ENCODE measurements around the gene COA7.
"Not testable (repeated sequence)": the region's sequence is repeated elsewhere in the genome, so short reads cannot be mapped to it uniquely, and the experiment has no call there.

COA7 gene

DNA sequence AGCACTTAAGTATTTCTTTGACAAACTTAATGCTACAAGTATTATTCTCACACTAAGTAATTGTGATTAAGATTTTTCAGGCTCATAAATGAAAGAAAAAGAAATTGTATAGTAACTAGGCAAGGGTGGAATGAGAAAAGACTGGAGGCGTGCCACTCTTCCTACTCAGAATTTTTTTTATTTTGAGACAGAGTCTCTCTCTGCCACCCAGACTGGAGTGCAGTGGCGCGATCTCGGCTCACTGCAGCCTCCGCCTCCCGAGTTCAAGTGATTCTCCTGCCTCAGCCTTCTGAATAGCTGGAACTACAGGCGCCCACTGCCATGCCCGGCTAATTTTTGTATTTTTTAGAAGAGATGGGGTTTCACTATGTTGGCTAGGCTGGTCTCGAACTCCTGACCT is 37.2 kb upstream of the COA7 start:
- H3K9me3 ChIP-seq (ENCODE audit: control insufficient read depth, insufficient read depth, low read depth, low read length); H3K4me3 ChIP-seq (ENCODE audit: low read depth, low read length); H3K4me1 ChIP-seq (ENCODE audit: control insufficient read depth, insufficient read depth, low read length); H3K27ac ChIP-seq (ENCODE audit: extremely low read depth, low read depth, low read length); CTCF ChIA-PET; H3K36me3 ChIP-seq (ENCODE audit: control insufficient read depth in 2 of 2, insufficient read depth in 1 of 2, low read length in 2 of 2): not testable (repeated sequence)
- POLR2A ChIA-PET: interaction anchor here (0.8 kb wide), 1 partner anchor 9 kb away, joined by 3 read pairs; the partner anchor contains the start of gene ZYG11B

DNA sequence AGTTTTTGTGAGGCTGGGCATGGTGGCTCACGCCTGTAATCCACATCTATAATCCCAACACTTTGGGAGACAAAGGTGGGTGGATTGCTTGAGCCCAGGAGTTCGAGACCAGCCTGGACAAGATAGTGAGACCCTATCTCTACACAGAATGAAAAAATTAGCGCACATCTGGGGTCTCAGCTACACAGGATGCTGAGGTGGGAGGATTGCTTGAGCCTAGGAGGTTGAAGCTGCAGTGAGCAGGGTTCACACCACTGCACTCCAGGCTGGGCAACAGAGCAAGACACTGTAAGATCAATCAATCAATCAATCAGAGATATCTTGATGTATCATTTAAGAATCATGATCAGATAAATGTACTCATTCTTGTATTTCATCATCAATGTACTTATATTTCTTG is 35.2 kb upstream of the COA7 start:
- ChIA-PET POLR2A (no interaction called here), CTCF (interaction anchor here (0.6 to 0.9 kb wide), 2 partner anchors 21 to 93 kb away, joined by 3 read pairs; no protein-coding TSS in a partner anchor)
- H3K4me3 ChIP-seq (ENCODE audit: low read depth, low read length): no peak overlapping the region
- peaks cover 3% of the 10 kb centered on the region; the same call in 1 of the 2 replicates for H3K4me1 ChIP-seq (ENCODE audit: control insufficient read depth, insufficient read depth, low read length)
- TF ChIP-seq ZNF624 (tag by site-specific recombination; IDR thresholded peaks at IDR 0.05) (no peak), SP3 (tag by site-specific recombination; IDR thresholded peaks at IDR 0.05) (no peak), YY2 (tag by site-specific recombination; IDR thresholded peaks at IDR 0.05) (no peak), ZNF473 (tag by site-specific recombination; IDR thresholded peaks at IDR 0.05) (no peak), ZNF121 (tag by site-specific recombination; IDR thresholded peaks at IDR 0.05) (peak; percentile 83)
- H3K9me3 ChIP-seq (ENCODE audit: control insufficient read depth, insufficient read depth, low read depth, low read length): no peaks in the 10 kb centered on the region
- no peak overlapping the region for H3K27ac ChIP-seq (ENCODE audit: extremely low read depth, low read depth, low read length)
- H3K36me3 ChIP-seq (ENCODE audit: control insufficient read depth in 2 of 2, insufficient read depth in 1 of 2, low read length in 2 of 2): no peaks in the 10 kb centered on the region

DNA sequence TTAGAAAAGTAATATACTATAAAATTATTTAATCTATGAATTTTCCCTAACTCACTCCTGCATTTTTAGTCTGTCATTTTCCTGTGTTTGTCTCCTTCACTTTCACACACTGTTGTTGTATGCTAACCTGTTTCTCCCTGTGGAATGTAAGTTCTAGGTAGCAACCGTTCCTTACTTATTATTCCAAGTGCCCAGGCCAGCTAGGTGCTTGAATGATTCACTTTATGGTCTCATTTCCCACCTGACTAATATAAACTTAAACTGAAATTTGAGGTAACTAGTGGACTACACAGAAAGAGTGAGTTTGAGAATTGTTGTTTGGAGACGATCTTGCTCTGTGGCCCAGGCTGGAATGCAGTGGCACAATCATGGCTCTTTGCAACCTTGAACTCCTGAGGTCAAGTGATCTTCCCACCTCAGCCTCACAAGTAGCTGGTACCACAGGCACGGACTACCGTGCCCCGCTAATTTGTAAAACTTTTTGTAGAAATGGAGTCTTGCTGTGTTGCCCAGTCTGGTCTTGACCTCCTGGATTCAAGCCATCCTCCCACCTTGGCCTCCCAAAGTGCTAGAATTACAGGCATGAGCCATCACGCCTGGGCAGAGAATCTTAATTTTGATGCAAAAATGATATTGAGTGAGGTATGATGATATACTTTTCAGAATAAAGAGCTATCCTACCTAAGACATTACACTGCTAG is 30.0 kb upstream of the COA7 start:
- CTCF ChIA-PET: interaction anchor here (0.5 to 1.6 kb wide), 4 partner anchors 11 to 120 kb away, joined by 3 to 5 read pairs (median 4); no protein-coding TSS in a partner anchor

DNA sequence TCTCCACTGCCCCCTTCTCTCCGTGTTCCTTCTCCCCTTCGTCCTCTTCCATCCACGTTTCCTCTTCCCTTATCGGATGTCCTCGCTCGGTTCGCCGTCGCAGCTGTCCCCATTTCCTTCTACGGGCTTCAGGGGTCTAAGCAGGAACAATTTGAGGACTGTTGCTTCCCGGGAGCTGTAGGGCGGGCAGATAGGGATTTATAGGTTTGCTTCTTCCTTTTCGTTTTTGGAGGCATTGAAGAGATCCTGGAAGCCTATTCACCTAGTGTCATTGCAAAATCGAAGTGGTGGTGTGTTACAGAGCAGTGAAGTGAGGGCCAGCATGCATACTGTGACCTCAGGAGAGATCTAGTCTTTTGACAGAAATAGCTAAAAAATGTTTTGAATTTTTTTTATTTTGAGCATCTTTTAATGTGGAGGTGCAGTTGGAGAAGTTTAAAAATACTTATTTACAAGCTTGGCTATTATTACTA is 29.0 kb upstream of the COA7 start:
- POLR2A ChIA-PET: interaction anchor here (0.7 kb wide), 1 partner anchor 65 kb away, joined by 3 read pairs; no protein-coding TSS in a partner anchor
- TF ChIP-seq ZNF366 (tag by site-specific recombination; conservative IDR thresholded peaks at IDR 0.05): peak; percentile 39; the same call in 1 of the 2 replicates
- 0 out of 2 replicates have a peak, but pooled peaks have one; percentile 6 for TF ChIP-seq SP7 (tag by site-specific recombination; IDR thresholded peaks at IDR 0.05)
- TF ChIP-seq GLI4 (tag by site-specific recombination; IDR thresholded peaks at IDR 0.05): 0 out of 2 replicates have a peak, but pooled peaks have one; percentile 3
- TF ChIP-seq ZNF335 (tag by site-specific recombination; conservative IDR thresholded peaks at IDR 0.05): peak; percentile 60; the same call in 1 of the 2 replicates
- TF ChIP-seq, protein P1, sequence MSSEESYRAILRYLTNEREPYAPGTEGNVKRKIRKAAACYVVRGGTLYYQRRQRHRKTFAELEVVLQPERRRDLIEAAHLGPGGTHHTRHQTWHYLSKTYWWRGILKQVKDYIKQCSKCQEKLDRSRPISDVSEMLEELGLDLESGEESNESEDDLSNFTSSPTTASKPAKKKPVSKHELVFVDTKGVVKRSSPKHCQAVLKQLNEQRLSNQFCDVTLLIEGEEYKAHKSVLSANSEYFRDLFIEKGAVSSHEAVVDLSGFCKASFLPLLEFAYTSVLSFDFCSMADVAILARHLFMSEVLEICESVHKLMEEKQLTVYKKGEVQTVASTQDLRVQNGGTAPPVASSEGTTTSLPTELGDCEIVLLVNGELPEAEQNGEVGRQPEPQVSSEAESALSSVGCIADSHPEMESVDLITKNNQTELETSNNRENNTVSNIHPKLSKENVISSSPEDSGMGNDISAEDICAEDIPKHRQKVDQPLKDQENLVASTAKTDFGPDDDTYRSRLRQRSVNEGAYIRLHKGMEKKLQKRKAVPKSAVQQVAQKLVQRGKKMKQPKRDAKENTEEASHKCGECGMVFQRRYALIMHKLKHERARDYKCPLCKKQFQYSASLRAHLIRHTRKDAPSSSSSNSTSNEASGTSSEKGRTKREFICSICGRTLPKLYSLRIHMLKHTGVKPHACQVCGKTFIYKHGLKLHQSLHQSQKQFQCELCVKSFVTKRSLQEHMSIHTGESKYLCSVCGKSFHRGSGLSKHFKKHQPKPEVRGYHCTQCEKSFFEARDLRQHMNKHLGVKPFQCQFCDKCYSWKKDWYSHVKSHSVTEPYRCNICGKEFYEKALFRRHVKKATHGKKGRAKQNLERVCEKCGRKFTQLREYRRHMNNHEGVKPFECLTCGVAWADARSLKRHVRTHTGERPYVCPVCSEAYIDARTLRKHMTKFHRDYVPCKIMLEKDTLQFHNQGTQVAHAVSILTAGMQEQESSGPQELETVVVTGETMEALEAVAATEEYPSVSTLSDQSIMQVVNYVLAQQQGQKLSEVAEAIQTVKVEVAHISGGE (tag by site-specific recombination; conservative IDR thresholded peaks at IDR 0.05; ENCODE audit: low read depth): peak; percentile 78
- 0 out of 2 replicates have a peak, but pooled peaks have one; percentile 14 for TF ChIP-seq ZXDB (tag by site-specific recombination; IDR thresholded peaks at IDR 0.05)
- no peak for TF ChIP-seq PRDM1 (tag by site-specific recombination; IDR thresholded peaks at IDR 0.05)
- TF ChIP-seq KLF9 (tag by site-specific recombination; IDR thresholded peaks at IDR 0.05; ENCODE audit: low read depth): 0 out of 2 replicates have a peak, but pooled peaks have one; percentile 1
- TF ChIP-seq ZNF211 (tag by site-specific recombination; IDR thresholded peaks at IDR 0.05; ENCODE audit: low read depth): no peak
- TF ChIP-seq ZSCAN23 (tag by site-specific recombination; IDR thresholded peaks at IDR 0.05): no peak
- peak; percentile 32; the same call in 1 of the 2 replicates for TF ChIP-seq ZNF501 (tag by site-specific recombination; IDR thresholded peaks at IDR 0.05)
- TF ChIP-seq SCRT2 (tag by site-specific recombination; IDR thresholded peaks at IDR 0.05): peak; percentile 24; the same call in 1 of the 2 replicates
- TF ChIP-seq ZBTB20 (tag by site-specific recombination; IDR thresholded peaks at IDR 0.05): 0 out of 2 replicates have a peak, but pooled peaks have one; percentile 0
- H3K27ac ChIP-seq (ENCODE audit: extremely low read depth, low read depth, low read length): peak overlapping the region; percentile 78; the same call in 1 of the 2 replicates
- CTCF ChIA-PET: interaction anchor here (0.6 to 1.2 kb wide), 3 partner anchors 26 to 449 kb away, joined by 3 to 5 read pairs (median 4); no protein-coding TSS in a partner anchor
- no peaks in the 10 kb centered on the region for H3K36me3 ChIP-seq (ENCODE audit: control insufficient read depth in 2 of 2, insufficient read depth in 1 of 2, low read length in 2 of 2)
- peak overlapping the region; percentile 78 for H3K4me3 ChIP-seq (ENCODE audit: low read depth, low read length)
- H3K9me3 ChIP-seq (ENCODE audit: control insufficient read depth, insufficient read depth, low read depth, low read length): no peaks in the 10 kb centered on the region
- peaks cover 3% of the 10 kb centered on the region; the same call in 1 of the 2 replicates for H3K4me1 ChIP-seq (ENCODE audit: control insufficient read depth, insufficient read depth, low read length)

More for the DNA sequence above, 30.0 kb upstream of the COA7 start:
- peak; percentile 97 for TF ChIP-seq ZNF121 (tag by site-specific recombination; IDR thresholded peaks at IDR 0.05)
- TF ChIP-seq, protein P1 (tag by site-specific recombination; conservative IDR thresholded peaks at IDR 0.05; ENCODE audit: low read depth): no peak
- H3K9me3 ChIP-seq (ENCODE audit: control insufficient read depth, insufficient read depth, low read depth, low read length): no peaks in the 10 kb centered on the region
- no peak overlapping the region for H3K4me3 ChIP-seq (ENCODE audit: low read depth, low read length)
- POLR2A ChIA-PET: no interaction called here
- H3K36me3 ChIP-seq (ENCODE audit: control insufficient read depth in 2 of 2, insufficient read depth in 1 of 2, low read length in 2 of 2): no peaks in the 10 kb centered on the region
- H3K4me1 ChIP-seq (ENCODE audit: control insufficient read depth, insufficient read depth, low read length): peaks cover 3% of the 10 kb centered on the region; the same call in 1 of the 2 replicates
- H3K27ac ChIP-seq (ENCODE audit: extremely low read depth, low read depth, low read length): no peak overlapping the region
